ENCODE results near the gene NCOA3.

Gene NCOA3

DNA sequence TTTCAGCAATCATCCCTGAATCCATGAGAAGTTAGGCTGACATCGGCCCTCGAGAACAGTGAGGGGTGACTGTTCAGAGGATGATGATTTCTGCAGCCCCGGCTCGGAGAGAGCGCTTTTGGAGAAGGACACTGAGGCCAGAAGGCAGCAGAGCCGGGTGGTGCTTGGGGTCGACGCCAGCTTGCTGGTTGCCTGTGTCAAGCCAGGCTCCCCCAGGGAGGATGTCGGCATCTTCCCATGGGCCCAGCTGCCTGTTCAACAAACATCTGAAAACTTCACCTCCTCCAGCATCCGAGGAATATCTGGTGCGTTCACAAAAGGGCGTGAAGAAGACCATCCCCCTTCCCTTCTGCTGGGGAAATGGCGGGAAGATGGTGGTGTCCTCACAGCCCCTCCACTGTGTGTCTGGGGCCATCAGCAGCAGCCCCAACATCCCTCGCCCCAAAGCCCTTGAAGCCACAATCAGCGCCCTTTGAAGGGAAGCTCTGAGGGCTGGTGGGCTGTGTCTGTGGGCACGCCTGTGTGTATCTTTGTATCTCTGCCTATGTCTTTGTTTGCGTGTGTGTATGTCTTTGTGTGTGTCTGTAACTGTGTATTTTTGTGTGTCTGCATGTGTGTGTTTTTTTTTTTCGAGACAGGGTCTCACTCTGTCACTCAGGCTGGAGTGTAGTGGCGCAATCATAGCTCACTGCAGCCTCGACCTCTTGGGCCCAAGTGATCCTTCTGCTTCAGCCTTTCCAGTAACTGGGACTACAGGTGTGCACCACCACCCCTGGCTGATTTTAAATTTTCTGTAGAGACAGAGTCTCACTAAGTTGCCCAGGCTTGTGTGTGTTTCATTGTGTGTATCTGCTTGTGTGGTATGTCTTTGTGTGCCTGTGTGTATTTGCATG is 185.7 kb downstream of the NCOA3 start:
- no peaks in the 10 kb centered on the region for H3K27me3 ChIP-seq (ENCODE audit: insufficient read depth, low read length)
- no peak overlapping the region for H3K9ac ChIP-seq (ENCODE audit: low read depth, low read length)
- H3K36me3 ChIP-seq (ENCODE audit: insufficient read depth, low read depth, low read length), result no peaks in the 10 kb centered on the region
- H3K4me3 ChIP-seq (ENCODE audit: low read length), result no peak overlapping the region
- no peaks in the 10 kb centered on the region for H3K9me3 ChIP-seq (ENCODE audit: insufficient read depth, low read depth, low read length)
- no peak overlapping the region for H3K27ac ChIP-seq (ENCODE audit: low read length)
- H3K4me1 ChIP-seq (ENCODE audit: insufficient read depth, low read length), result peaks cover 11% of the 10 kb centered on the region; the same call in 1 of the 2 replicates

DNA sequence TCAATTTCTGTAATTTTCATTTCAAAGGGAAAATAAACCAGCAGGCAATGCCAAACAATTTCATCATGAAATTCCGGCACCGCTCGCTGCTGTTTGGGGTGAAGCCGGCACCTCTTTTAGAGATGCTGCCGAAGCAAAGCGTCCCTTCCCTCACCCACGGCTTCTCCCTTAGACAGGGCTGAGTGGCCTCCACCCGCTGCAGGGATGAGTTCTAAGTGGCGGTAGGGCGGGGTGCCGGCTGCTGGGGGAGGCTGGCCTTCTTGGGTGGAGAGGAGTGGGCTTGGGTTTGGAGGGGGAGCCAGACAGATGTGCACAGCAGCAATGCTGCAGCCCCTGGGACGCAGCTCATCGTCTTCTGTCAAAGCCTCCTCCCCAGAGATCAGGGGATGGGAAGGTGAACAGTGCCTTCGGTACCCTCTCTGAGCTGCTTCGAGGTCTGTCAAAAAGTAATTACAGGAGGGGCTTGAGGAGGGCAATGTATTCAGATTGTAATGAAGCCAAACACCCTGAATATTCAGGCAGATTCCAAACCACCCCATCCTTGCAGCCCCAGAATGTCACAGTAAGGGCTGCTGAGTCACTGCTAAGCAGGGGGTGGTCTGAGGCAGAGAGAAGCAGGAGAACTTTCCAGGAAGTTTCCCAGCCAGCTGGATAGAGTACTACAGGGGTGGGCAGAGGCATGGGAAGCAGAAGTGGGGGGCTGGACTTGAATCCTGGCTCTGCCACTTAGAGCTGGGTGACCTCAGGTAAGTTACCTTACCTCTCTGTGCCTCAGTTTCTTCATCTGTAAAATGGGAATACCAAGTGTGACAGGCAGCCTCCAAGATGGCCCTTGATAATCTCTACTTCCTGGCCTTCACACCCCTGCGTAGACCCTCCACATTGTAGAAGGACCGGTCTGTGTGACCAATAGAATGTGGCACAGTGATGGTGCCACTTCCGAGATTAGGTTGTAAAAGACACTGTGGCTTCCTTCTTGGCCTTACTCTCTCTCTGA is 187.0 kb downstream of the NCOA3 start:
- Histone ChIP-seq H3K4me3 (ENCODE audit: low read length) (no peak overlapping the region), H3K9me3 (ENCODE audit: insufficient read depth, low read depth, low read length) (no peaks in the 10 kb centered on the region), H3K4me1 (ENCODE audit: insufficient read depth, low read length) (peaks cover 11% of the 10 kb centered on the region; the same call in 1 of the 2 replicates), H3K27me3 (ENCODE audit: insufficient read depth, low read length) (no peaks in the 10 kb centered on the region), H3K36me3 (ENCODE audit: insufficient read depth, low read depth, low read length) (no peaks in the 10 kb centered on the region), H3K9ac (ENCODE audit: low read depth, low read length) (no peak overlapping the region), H3K27ac (ENCODE audit: low read length) (no peak overlapping the region)

DNA sequence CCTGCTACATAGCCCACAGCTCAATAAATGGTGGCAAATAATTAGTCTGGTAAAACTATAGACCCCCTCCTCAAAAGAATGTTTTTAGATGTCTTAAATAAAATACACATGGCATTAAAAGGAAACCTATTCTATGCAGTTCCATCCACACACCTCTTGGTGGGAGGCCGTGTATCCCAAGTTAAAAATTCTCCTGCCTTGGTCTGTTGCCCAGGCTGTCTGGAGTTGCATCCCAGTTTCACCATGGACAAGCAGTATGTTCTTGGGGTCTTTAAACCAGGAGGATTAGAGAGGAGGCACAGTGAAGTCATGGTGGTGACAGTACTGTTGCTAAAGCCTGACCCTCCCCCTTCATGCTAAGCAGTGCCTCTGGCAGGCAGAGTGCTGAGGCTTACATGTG is 188.0 kb downstream of the NCOA3 start:
- Histone ChIP-seq H3K9ac (ENCODE audit: low read depth, low read length) (no peak overlapping the region), H3K27me3 (ENCODE audit: insufficient read depth, low read length) (no peaks in the 10 kb centered on the region), H3K36me3 (ENCODE audit: insufficient read depth, low read depth, low read length) (no peaks in the 10 kb centered on the region), H3K9me3 (ENCODE audit: insufficient read depth, low read depth, low read length) (no peaks in the 10 kb centered on the region), H3K4me1 (ENCODE audit: insufficient read depth, low read length) (peaks cover 11% of the 10 kb centered on the region; the same call in 1 of the 2 replicates), H3K27ac (ENCODE audit: low read length) (no peak overlapping the region), H3K4me3 (ENCODE audit: low read length) (no peak overlapping the region)

DNA sequence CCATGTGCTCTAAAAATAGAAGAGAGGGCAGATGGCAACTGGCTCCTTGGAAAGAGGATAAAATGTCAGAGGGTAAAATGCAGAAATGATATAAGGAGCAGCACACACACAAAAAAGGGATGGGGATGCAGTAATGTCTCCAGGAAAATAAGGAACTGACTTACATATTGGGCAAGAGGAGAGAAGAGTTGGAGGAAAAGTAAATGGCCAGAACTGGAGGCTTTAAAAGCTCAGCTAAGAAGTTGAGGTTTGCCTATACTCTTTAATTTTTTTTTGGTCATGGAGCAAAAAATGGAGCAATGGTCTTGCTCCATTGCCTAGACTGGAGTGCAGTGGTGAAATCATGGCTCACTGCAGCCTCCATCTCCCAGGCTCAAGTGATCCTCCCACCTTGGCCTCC is 189.9 kb downstream of the NCOA3 start:
- no peaks in the 10 kb centered on the region for H3K27me3 ChIP-seq (ENCODE audit: insufficient read depth, low read length)
- H3K4me3 ChIP-seq (ENCODE audit: low read length), result no peak overlapping the region
- H3K9ac ChIP-seq (ENCODE audit: low read depth, low read length), result no peak overlapping the region
- no peak overlapping the region for H3K27ac ChIP-seq (ENCODE audit: low read length)
- H3K36me3 ChIP-seq (ENCODE audit: insufficient read depth, low read depth, low read length), result no peaks in the 10 kb centered on the region
- H3K9me3 ChIP-seq (ENCODE audit: insufficient read depth, low read depth, low read length), result no peaks in the 10 kb centered on the region
- H3K4me1 ChIP-seq (ENCODE audit: insufficient read depth, low read length), result peaks cover 11% of the 10 kb centered on the region; the same call in 1 of the 2 replicates

DNA sequence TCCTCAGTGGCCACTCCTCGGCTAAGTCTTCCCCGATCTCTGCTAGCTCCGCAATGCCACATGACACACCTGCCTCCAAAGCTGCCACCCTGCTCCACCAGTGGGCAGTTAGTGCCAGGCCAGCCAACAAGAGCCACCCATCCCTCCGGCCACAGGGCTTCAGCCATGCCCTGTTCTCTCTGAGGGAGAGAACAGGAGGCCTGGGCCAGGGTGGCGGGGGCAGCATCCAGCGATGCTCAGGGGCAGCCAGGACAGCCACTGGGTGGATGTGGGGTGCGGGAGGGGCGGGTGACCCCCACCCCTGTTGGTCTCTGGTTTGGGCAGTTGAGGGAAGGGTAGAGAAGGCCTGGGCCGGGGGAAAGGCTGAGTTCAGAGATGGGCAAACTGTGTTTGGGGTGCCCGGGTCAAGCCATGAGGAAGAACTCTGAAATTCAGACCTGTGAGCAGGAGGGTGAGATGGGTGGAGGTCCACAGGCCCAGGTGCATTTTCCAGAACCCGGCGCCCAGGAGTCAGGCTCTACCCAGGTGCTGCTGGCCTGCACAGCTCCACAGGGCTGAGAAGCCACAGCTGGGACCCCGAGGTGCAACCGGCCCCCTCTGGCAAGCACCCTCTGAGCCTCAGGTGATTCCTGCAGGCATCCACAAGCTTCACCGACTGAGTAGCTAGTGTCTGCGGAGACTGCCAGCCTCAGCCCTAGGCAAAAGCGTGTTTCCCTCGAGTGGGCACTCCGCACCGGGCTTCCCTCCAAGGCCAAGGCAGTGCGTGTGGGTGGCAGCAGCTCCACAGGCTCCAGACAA is 192.5 kb downstream of the NCOA3 start:
- no peaks in the 10 kb centered on the region for H3K27me3 ChIP-seq (ENCODE audit: insufficient read depth, low read length)
- no peaks in the 10 kb centered on the region for H3K36me3 ChIP-seq (ENCODE audit: insufficient read depth, low read depth, low read length)
- H3K4me3 ChIP-seq (ENCODE audit: low read length), result no peak overlapping the region
- no peaks in the 10 kb centered on the region for H3K9me3 ChIP-seq (ENCODE audit: insufficient read depth, low read depth, low read length)
- H3K4me1 ChIP-seq (ENCODE audit: insufficient read depth, low read length), result 0 out of 2 replicates have a peak, but pooled peaks cover 5% of the 10 kb centered on the region
- H3K27ac ChIP-seq (ENCODE audit: low read length), result no peak overlapping the region
- no peak overlapping the region for H3K9ac ChIP-seq (ENCODE audit: low read depth, low read length)

DNA sequence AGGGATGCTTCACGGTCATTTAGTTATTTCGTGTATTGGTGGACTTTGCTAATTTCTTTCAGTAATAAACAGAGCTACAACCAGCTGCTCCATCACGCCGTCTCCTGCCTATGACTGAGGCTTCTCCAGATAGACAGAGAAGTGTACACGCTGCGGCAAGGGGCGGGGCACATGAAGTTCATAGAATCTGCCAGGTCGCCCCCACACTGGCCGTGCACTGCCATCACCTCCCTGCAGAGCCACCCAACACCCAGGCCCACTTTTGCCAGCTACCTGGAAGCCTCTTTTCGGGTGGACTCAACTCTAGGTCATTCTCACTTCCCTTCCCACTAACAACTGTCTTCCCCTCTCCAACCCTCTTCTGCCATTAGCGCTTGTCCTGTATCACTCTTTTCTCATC is 195.2 kb downstream of the NCOA3 start:
- H3K9ac ChIP-seq (ENCODE audit: low read depth, low read length), result no peak overlapping the region
- H3K27me3 ChIP-seq (ENCODE audit: insufficient read depth, low read length), result no peaks in the 10 kb centered on the region
- H3K4me1 ChIP-seq (ENCODE audit: insufficient read depth, low read length), result no peaks in the 10 kb centered on the region
- H3K4me3 ChIP-seq (ENCODE audit: low read length), result no peak overlapping the region
- no peaks in the 10 kb centered on the region for H3K9me3 ChIP-seq (ENCODE audit: insufficient read depth, low read depth, low read length)
- no peaks in the 10 kb centered on the region for H3K36me3 ChIP-seq (ENCODE audit: insufficient read depth, low read depth, low read length)
- H3K27ac ChIP-seq (ENCODE audit: low read length), result no peak overlapping the region

DNA sequence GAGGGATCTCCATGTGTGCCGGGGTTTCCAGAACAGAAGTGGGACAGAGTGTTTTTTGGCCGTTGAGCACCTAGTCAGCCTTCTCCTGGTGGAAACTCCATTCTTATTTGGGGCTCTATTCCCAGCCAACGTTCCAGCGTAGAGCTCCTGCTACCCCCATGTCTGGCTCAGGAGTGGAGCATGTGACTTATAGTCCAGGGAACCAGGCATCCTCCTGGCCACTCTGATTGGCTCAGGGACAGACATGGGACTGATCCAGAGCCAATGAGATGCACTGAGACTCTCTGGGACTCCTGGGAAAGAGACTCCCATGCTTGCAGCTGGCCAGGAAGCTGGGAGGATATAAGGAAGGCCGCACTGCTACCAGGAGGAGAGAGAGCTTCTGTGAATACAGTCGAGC is 196.5 kb downstream of the NCOA3 start:
- Histone ChIP-seq H3K27me3 (ENCODE audit: insufficient read depth, low read length) (no peaks in the 10 kb centered on the region), H3K9me3 (ENCODE audit: insufficient read depth, low read depth, low read length) (no peaks in the 10 kb centered on the region), H3K27ac (ENCODE audit: low read length) (no peak overlapping the region), H3K4me3 (ENCODE audit: low read length) (no peak overlapping the region), H3K36me3 (ENCODE audit: insufficient read depth, low read depth, low read length) (no peaks in the 10 kb centered on the region), H3K4me1 (ENCODE audit: insufficient read depth, low read length) (no peaks in the 10 kb centered on the region), H3K9ac (ENCODE audit: low read depth, low read length) (no peak overlapping the region)

DNA sequence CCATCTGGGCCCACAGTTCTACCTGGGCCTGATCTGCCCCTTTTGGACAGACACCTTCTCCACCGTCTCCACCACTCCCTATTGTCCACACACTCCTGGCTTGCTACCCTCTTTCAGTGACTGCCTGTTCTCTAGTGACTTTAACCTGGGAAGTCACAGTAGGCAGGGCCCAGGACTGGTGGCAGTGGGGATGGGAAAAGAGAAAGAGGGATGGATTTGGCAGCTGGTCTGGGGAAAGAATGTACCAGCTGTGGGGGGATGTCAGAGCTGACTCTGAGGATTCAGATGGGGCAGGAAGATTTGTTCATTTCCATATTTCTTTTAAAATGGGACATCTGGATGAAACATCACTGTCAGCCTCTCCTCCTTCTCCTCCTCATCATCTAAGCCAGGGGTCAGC is 198.1 kb downstream of the NCOA3 start:
- H3K27ac ChIP-seq (ENCODE audit: low read length), result no peak overlapping the region
- no peaks in the 10 kb centered on the region for H3K9me3 ChIP-seq (ENCODE audit: insufficient read depth, low read depth, low read length)
- no peaks in the 10 kb centered on the region for H3K4me1 ChIP-seq (ENCODE audit: insufficient read depth, low read length)
- H3K4me3 ChIP-seq (ENCODE audit: low read length), result no peak overlapping the region
- no peaks in the 10 kb centered on the region for H3K36me3 ChIP-seq (ENCODE audit: insufficient read depth, low read depth, low read length)
- H3K9ac ChIP-seq (ENCODE audit: low read depth, low read length), result no peak overlapping the region
- no peaks in the 10 kb centered on the region for H3K27me3 ChIP-seq (ENCODE audit: insufficient read depth, low read length)

DNA sequence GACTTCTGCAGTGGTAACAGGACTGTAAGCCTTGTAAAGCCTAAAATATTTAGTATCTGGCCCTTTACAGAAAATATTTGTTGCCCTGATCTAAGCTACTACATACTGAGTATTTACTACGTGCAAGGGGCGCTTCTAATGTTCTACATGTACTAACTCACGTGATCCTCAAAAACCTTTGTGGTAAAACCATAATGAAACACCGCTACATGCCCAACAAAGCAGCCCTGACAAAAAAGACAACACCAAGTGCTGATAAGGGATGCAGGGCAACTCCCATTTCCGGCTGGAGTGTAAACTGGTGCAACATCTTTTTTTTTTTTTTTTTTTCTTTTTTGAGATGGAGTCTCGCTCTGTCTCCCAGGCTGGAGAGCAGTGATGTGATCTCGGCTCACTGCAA is 198.6 kb downstream of the NCOA3 start:
- H3K4me1 ChIP-seq (ENCODE audit: insufficient read depth, low read length), result no peaks in the 10 kb centered on the region
- no peaks in the 10 kb centered on the region for H3K27me3 ChIP-seq (ENCODE audit: insufficient read depth, low read length)
- no peaks in the 10 kb centered on the region for H3K9me3 ChIP-seq (ENCODE audit: insufficient read depth, low read depth, low read length)
- H3K36me3 ChIP-seq (ENCODE audit: insufficient read depth, low read depth, low read length), result no peaks in the 10 kb centered on the region
- H3K9ac ChIP-seq (ENCODE audit: low read depth, low read length), result no peak overlapping the region
- no peak overlapping the region for H3K27ac ChIP-seq (ENCODE audit: low read length)
- H3K4me3 ChIP-seq (ENCODE audit: low read length), result no peak overlapping the region

DNA sequence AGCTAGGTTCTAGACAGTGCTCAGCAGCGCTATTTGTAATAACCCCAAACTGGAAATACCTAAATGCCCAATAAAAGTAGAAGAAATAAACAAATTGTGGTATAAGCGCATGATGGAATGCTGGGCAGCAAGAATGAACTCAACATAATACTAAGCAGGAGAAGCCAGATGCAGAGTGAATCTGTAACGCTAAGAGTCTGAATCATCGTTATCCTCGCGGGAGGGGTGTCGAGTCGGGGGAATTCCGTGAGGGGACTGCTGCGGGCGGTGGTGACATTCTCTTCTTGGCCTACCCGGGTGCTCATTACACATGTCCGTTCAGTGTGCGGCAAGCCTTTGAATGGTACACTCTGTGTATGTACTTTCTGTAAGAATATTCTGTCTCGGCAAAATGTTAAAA is 199.9 kb downstream of the NCOA3 start:
- Histone ChIP-seq H3K27ac (ENCODE audit: low read length) (no peak overlapping the region), H3K9ac (ENCODE audit: low read depth, low read length) (no peak overlapping the region), H3K27me3 (ENCODE audit: insufficient read depth, low read length) (no peaks in the 10 kb centered on the region), H3K4me3 (ENCODE audit: low read length) (no peak overlapping the region), H3K36me3 (ENCODE audit: insufficient read depth, low read depth, low read length) (no peaks in the 10 kb centered on the region), H3K4me1 (ENCODE audit: insufficient read depth, low read length) (no peaks in the 10 kb centered on the region), H3K9me3 (ENCODE audit: insufficient read depth, low read depth, low read length) (no peaks in the 10 kb centered on the region)

DNA sequence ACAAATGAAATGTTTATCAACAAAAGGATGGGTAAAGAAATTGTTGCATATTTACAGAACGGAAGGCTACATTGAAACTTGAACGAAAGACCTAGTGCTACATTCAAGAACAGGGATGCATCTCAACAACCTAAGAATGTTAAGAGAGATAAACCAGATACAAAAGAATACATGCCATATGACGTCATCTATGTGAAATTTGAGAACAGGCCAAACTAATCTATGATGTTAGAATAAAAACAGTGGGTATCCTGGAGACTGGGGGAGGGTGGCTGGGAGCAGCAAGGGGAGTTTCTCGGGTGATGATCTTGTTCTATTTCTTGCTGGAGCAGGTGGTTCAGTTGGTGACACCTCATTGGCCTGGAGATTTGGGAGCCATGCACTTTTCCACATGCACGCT is 202.1 kb downstream of the NCOA3 start:
- H3K9ac ChIP-seq (ENCODE audit: low read depth, low read length), result no peak overlapping the region
- H3K4me3 ChIP-seq (ENCODE audit: low read length), result no peak overlapping the region
- no peaks in the 10 kb centered on the region for H3K36me3 ChIP-seq (ENCODE audit: insufficient read depth, low read depth, low read length)
- no peaks in the 10 kb centered on the region for H3K9me3 ChIP-seq (ENCODE audit: insufficient read depth, low read depth, low read length)
- H3K27me3 ChIP-seq (ENCODE audit: insufficient read depth, low read length), result no peaks in the 10 kb centered on the region
- peaks cover 5% of the 10 kb centered on the region; the same call in 1 of the 2 replicates for H3K4me1 ChIP-seq (ENCODE audit: insufficient read depth, low read length)
- H3K27ac ChIP-seq (ENCODE audit: low read length), result no peak overlapping the region
